ENCODE results near the gene IL36RN.

- TF ChIP-seq CTCF (IDR thresholded peaks at IDR 0.05 in 4 of 5, conservative IDR thresholded peaks at IDR 0.05 in 1 of 5) (no peak), POLR2A (IDR thresholded peaks at IDR 0.05) (no peak)
These were observed 16.0 kb downstream of the IL36RN start for GRCh38 chr2:113075030-113075429.

Measured in gastrocnemius medialis (tissue), 4 donors.